ENCODE results near the gene SPOUT1.
A peak's percentile ranks its signal among the peaks of the same experiment; 100 is the strongest.
"Not testable (repeated sequence)": the region's sequence is repeated elsewhere in the genome, so short reads cannot be mapped to it uniquely, and the experiment has no call there.

SPOUT1 gene

GRCh38 chr9:128818099-128818838 lies 11.3 kb downstream of the SPOUT1 start, which contains the start of gene ENDOG:
TSS of gene ENDOG (plus strand) at chr9:128818500. CDS start at chr9:128818685, 185 bp downstream.
- DNase-seq (ENCODE audit: low read depth in 3 of 3, low spot score in 1 of 3): peak; percentile 90 to 96 (median 94)

GRCh38 chr9:128810873-128811272 lies 18.7 kb downstream of the SPOUT1 start:
- no peak for DNase-seq (ENCODE audit: low read depth in 3 of 3, low spot score in 1 of 3)

DNA sequence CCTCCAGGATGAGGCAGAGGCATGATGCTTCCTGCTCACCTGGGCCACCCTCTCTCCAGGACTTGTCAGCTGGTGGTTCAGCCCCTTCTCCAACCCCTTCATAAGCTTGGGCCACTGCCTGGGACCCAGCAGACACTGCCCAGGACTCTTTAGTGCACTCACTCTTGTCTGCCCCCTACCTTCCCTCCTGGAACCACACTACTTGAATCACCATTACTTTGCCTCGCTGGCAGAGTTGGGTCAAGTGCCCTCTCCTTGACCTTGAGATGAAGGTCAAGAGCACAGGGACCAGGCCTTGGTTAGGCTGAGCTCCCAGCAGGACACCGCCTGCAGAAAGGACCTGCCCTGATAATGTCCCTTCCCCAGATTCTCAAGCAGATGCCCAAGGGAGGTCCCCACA lies 19.8 kb downstream of the SPOUT1 start:
- DNase-seq (ENCODE audit: low read depth in 3 of 3, low spot score in 1 of 3): no peak

GRCh38 chr9:128809036-128809599 lies 20.5 kb downstream of the SPOUT1 start:
- DNase-seq (ENCODE audit: low read depth in 3 of 3, low spot score in 1 of 3): no peak

GRCh38 chr9:128808543-128808942 lies 21.1 kb downstream of the SPOUT1 start:
- DNase-seq (ENCODE audit: low read depth in 3 of 3, low spot score in 1 of 3): no peak

GRCh38 chr9:128807827-128808226 lies 21.8 kb downstream of the SPOUT1 start:
- no peak for DNase-seq (ENCODE audit: low read depth in 3 of 3, low spot score in 1 of 3)

- DNase-seq (ENCODE audit: low read depth in 3 of 3, low spot score in 1 of 3): no peak
These were observed 23.9 kb downstream of the SPOUT1 start for GRCh38 chr9:128805661-128806060.

DNA sequence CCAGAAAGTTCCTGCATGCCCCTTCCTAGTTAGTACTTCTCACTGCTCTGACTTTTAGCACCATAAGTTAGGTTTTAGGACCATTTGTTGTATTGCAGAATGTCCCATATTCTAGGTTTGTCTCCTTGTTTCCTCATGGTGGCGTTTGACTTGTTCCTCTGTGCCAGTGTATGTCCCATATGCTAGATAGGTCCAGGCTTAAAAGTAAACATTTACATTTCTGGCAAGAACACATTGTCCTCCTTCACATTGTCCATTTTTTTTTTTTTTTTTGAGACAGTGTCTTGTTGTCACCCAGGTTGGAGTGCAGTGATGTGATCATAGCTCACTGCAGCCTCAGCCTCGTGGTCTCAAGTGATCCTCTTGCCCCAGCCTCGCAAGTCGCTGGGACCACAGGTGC lies 27.1 kb downstream of the SPOUT1 start:
- no peak for DNase-seq (ENCODE audit: low read depth in 3 of 3, low spot score in 1 of 3)

- no peak for DNase-seq (ENCODE audit: low read depth in 3 of 3, low spot score in 1 of 3)
These were observed 29.5 kb downstream of the SPOUT1 start for GRCh38 chr9:128800061-128800460.

- no peak for DNase-seq (ENCODE audit: low read depth in 3 of 3, low spot score in 1 of 3)
These were observed 30.7 kb downstream of the SPOUT1 start for GRCh38 chr9:128798896-128799295.

DNA sequence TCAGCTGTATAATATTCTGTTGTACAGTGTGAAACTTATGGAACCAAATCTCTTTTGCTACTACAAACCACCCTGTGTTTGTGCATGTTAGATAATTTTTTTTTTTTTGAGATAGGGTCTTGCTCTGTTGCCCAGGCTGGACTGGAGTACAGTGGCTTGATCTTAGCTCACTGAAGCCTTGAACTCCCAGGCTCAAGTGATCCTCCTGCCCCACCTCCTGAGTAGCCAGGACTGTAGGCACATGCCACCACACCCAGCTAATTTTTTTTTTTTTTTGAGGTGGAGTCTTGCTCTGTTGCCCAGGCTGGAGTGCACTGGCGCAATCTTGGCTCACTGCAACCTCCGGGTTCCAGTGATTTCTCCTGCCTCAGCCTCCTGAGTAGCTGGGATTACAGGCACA lies 34.6 kb downstream of the SPOUT1 start:
- not testable (repeated sequence) for DNase-seq (ENCODE audit: low read depth in 3 of 3, low spot score in 1 of 3)

GRCh38 chr9:128792978-128793686 lies 36.5 kb downstream of the SPOUT1 start:
- DNase-seq (ENCODE audit: low read depth in 3 of 3, low spot score in 1 of 3): no peak

DNA sequence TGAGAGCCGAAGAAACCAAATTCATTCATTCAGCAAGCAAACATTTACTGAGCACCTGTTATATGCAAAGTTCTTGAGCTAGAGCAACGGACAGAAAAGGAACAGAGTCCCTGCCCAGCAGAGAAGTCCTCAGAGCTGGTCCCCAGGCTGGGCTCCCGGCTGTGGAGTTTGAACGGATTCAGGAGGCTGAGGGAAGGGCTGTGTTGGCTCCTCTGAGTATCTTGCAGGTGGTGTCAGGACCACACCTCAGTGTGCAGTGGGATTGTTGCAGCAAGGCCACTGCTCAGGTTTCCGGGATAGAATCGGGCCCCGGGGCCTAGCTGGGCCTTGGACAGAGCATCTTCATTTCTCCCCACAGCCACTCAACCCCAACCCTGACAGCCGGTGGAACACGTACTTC lies 37.5 kb downstream of the SPOUT1 start:
- no peak for DNase-seq (ENCODE audit: low read depth in 3 of 3, low spot score in 1 of 3)

- DNase-seq (ENCODE audit: low read depth in 3 of 3, low spot score in 1 of 3): no peak
These were observed 39.1 kb downstream of the SPOUT1 start for GRCh38 chr9:128790536-128790935.

GRCh38 chr9:128788445-128788844 lies 41.1 kb downstream of the SPOUT1 start:
- no peak for DNase-seq (ENCODE audit: low read depth in 3 of 3, low spot score in 1 of 3)

GRCh38 chr9:128787659-128788058 lies 41.9 kb downstream of the SPOUT1 start:
- no peak for DNase-seq (ENCODE audit: low read depth in 3 of 3, low spot score in 1 of 3)

DNA sequence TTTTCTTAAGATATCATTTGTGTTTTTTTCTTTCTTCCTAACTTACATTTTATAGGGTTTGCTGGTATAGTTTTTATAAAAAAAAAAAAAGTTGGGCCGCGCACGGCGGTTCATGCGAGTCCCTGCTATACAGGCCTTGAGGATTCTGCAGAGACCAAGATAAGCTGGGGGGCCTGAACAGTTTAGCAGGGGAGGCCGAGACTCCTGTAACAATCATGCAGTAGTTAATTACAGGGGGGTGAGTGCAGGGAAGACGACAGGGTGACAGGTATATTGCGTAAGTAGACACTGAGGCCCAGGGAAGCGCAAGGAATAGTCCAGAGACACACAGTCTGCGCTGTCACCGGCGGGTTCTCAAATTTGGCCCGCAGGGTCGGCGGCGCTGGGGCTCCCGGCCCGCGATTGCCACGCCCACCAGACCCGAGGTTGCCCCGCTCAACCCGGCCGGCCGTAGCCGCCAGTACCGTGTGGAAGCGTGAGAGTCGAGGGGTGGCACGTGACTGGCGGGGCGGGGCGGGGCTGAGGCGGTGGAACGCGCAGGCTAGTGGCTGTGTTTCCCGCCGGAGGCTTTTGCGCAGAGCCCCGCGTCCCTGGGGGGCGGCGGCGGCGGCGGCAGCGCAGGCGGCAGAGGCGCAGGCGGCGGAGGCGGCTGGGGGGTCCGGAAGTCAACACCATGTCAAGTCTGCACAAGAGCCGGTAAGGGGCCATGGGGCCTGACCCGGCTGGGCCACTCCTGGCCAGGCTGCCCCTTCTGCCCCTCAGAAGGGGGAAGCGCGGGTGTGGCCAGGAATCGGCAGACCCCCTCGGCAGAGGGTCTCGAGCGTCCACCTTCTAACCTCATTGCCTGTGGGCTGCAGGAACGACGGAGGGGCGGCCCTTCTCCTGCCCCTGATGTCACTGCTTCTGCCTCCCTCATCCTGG lies 42.7 kb downstream of the SPOUT1 start, which contains the start of gene TBC1D13:
TBC1D13 (plus strand) TSS at position 573 of the 921 bp plus-strand sequence; CDS start at position 674, 101 bp downstream.
- DNase-seq (ENCODE audit: low read depth in 3 of 3, low spot score in 1 of 3): peak; percentile 70 to 86 (median 81)

GRCh38 chr9:128785427-128785826 lies 44.2 kb downstream of the SPOUT1 start:
- DNase-seq (ENCODE audit: low read depth in 3 of 3, low spot score in 1 of 3): no peak

- DNase-seq (ENCODE audit: low read depth in 3 of 3, low spot score in 1 of 3): no peak
These were observed 46.9 kb downstream of the SPOUT1 start for GRCh38 chr9:128782669-128783068.

- no peak for DNase-seq (ENCODE audit: low read depth in 3 of 3, low spot score in 1 of 3)
These were observed 48.2 kb downstream of the SPOUT1 start for GRCh38 chr9:128781187-128782070.

All from stimulated activated CD4-positive, alpha-beta T cell treated with anti-CD3 and anti-CD28 coated beads, TNF-alpha, amount 100 ng/mL, for 1 hour (primary cell).